NCI-H1417 treated with DMSO at 0.1 percent for 48 hours (cell line): Measurements from ENCODE around the gene LAMB4.

Source experiments
- DNase-seq: peaks from one replicate; lab custom pipeline; 2025; lab: John Stamatoyannopoulos, UW

Gene LAMB4, protein sequence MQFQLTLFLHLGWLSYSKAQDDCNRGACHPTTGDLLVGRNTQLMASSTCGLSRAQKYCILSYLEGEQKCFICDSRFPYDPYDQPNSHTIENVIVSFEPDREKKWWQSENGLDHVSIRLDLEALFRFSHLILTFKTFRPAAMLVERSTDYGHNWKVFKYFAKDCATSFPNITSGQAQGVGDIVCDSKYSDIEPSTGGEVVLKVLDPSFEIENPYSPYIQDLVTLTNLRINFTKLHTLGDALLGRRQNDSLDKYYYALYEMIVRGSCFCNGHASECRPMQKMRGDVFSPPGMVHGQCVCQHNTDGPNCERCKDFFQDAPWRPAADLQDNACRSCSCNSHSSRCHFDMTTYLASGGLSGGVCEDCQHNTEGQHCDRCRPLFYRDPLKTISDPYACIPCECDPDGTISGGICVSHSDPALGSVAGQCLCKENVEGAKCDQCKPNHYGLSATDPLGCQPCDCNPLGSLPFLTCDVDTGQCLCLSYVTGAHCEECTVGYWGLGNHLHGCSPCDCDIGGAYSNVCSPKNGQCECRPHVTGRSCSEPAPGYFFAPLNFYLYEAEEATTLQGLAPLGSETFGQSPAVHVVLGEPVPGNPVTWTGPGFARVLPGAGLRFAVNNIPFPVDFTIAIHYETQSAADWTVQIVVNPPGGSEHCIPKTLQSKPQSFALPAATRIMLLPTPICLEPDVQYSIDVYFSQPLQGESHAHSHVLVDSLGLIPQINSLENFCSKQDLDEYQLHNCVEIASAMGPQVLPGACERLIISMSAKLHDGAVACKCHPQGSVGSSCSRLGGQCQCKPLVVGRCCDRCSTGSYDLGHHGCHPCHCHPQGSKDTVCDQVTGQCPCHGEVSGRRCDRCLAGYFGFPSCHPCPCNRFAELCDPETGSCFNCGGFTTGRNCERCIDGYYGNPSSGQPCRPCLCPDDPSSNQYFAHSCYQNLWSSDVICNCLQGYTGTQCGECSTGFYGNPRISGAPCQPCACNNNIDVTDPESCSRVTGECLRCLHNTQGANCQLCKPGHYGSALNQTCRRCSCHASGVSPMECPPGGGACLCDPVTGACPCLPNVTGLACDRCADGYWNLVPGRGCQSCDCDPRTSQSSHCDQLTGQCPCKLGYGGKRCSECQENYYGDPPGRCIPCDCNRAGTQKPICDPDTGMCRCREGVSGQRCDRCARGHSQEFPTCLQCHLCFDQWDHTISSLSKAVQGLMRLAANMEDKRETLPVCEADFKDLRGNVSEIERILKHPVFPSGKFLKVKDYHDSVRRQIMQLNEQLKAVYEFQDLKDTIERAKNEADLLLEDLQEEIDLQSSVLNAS (N-terminal part only)

DNA sequence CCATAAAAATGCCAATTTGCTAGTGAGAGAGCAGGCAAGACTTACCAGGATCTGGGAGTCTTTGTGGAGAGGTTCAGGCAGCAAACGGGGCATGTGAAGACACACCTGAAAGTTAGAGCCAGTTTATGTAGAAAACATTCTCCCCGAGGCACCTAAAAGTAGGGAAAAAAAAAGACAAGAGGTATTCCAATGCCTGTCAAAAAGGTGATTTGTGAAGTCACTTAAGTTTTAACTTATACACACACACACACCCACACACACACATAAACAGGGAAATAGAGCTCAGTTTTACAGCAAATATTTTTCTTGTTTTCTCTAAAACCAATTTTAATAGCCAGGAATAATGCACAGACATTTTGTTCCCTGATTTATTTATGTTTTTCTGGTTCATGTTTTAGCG lies at the start of gene LAMB4:
LAMB4 (minus strand) TSS at position 101 of the 400 bp plus-strand sequence. CDS start 7,197 bp downstream, outside the sequence.
- DNase-seq: no peak

DNA sequence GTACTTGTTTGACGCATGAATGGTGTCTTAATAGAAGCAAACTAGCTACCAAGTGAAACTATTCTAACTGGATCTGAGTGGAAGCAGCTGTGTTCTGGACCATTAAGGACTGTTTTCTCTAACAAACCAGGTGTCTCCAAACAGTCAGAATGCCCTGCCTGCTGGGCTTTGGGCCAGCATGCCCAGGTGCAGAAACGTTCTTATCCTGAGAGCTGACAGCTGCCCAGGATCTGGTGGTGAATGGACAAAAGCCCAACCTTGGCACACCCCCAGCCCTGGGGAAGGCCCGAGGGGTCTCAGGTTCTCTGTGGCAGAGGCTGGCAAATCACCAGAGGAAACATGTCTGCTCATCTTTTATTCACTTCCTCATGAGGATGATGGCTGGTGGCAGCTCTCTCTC lies 48.2 kb upstream of the LAMB4 start:
- DNase-seq: peak; percentile 32

- no peak for DNase-seq
Observed at GRCh38 chr7:108171164-108171563, 41.0 kb upstream of the LAMB4 start.

DNA sequence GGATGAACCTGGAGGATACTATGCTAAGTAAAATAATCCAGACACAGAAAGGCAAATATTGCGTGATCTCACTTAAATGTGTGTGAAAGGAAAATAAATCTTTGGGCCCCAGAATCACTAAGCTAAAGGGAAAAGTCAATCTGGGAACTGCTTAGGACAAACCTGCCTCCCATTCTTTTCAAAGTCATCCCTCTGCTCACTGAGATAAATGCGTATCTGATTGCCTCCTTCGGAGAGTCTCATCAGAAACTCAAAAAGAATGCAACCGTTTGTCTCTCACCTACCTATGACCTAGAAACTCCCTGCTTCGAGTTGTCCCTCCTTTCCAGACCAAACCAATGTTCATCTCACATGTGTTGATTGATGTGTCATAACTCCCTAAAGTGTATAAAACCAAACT lies 40.1 kb upstream of the LAMB4 start:
- no peak for DNase-seq

DNA sequence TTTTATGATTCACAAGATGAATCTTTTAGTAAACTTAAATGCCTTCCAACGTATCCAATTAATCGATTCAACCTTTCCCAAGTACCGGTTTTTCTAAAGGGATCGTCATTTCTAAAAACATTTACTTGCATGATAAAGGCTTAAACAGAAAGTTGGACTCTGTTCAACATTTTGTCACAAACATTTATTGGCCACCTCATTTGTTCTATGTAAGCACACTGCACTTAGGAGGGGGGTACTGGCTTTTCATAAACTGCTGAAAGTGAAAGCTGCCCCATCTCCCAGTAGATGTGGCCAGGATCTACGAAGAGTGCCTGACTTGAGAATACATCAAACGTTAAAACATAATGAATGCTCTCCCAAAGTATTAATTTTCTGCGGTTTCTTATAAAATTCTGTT lies 37.3 kb upstream of the LAMB4 start:
- no peak for DNase-seq

- DNase-seq: no peak
Observed at GRCh38 chr7:108166687-108167086, 36.5 kb upstream of the LAMB4 start.

- DNase-seq: no peak
Observed at GRCh38 chr7:108165723-108166122, 35.6 kb upstream of the LAMB4 start.

- DNase-seq: no peak
Observed at GRCh38 chr7:108164946-108165345, 34.8 kb upstream of the LAMB4 start.

DNA sequence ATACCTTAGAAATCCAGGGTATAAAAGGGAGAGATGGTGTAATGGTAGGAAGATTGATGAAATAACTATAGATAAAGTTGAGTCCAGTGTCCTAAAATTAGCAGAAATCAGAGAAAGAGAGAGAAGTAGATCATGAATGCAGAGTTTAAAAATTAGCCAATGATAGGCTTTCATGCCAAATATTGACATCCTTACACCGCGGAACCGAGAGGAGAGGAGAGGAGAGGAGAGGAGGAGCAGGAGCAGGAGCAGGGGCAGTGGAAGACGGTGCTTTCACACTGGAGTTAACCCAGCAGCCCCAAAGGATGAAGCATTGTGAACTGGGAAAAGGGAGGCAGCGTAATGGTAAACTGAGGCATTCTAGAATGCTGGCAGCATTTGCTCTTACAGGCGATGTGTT lies 34.2 kb upstream of the LAMB4 start:
- no peak for DNase-seq

DNA sequence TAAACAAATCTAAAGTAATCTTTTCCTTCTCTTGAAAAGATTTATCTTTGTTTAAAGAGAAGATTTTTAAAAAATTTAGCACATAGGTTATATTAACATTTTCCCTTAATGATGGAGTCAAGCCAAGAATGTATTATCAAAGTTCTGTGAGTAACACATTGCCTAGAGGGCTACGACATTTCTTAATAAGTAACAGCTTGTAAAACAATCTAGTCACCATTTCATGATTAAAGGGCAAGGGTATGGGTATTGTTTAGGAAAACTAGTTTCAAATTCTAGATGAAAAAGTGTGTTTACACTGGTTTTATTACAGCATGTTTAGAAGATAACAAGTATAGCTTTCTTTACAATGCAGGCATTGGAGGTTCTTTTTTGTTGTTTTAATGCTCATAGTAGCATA lies 28.6 kb upstream of the LAMB4 start:
- DNase-seq: no peak

DNA sequence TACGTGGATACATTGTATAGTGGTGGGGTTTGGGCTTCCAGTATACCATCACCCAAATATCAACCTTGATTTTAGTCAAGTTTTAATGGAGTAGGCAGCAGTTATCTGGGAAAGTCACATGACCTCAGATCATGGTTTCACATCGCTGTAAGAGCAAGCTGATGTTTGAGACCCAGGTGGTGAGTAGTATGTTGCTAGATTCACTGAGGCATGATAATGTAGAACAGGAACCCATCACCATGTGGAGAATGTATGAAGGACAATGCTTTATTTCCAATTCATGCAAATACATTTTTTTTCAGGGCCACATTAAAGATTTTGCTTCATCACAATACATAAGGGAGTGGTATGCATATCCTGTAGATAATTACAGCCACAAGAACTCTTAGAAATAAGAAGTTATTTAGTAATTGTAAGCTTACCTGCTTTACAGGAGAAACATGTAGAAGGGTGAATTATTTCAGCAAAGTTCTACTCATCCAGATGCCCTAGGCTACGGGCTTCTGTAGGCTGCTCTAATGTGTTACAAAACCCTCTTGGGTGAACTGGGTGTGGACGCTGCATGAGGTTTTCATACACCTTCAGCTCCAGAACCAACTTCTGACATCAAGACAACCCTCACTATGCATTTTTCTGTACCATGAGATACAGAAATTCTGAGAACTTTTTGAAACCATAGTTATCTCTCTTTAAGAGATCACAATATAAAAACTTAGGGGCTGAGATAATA lies 27.6 kb upstream of the LAMB4 start:
- DNase-seq: no peak

DNA sequence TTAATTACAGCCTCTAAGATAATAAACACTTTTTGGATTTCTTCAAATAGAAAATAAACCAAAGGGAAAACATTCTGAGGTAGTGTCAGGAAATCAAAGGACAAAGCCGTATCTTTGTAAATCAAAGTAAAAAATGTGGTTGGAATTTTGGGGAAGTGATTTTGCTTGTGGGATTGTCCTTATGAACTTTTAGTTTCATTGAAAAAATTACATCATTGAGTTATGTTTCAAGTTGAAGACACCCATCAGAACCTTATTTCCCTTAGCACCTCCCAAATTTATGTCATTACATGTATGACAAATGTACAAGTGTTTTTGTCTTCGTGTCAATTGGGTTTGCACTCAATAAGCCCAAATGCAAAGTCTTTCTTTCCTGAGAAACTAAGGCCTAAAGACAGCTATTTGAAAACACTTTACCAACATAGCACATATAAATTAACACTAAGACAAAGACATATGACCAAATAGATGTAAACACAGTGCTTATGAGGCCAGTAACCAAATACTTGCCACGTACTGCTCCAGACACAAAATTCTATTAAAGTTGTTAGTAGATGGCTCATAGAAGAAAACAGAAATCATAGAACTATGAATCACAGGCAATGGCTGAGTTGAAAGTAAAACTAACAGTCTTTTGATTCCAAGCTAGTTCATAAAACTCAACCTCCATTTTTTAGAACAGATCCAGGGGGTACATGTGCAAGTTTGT lies 26.9 kb upstream of the LAMB4 start:
- DNase-seq: no peak

GRCh38 chr7:108152198-108152597 lies 22.0 kb upstream of the LAMB4 start:
- no peak for DNase-seq

DNA sequence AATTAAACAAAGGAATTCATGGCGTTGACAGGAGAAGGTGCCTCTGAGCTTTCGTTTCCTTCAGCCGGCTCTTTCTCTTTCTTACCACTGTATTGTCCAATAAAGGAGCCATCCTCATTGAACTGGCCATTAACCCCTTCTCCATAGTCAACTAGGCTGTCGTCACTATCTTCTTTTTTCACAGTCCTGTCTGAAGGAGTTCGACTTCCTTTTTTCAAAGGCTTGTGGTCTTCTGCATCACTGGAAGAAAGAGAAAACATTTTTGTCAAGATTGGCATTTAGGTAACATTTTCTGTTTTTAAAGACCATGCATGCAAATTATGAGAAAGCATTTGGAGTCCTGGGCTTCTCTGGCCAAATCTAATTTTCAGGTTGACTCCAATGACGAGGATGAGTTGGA lies 19.7 kb upstream of the LAMB4 start:
- DNase-seq: no peak

DNA sequence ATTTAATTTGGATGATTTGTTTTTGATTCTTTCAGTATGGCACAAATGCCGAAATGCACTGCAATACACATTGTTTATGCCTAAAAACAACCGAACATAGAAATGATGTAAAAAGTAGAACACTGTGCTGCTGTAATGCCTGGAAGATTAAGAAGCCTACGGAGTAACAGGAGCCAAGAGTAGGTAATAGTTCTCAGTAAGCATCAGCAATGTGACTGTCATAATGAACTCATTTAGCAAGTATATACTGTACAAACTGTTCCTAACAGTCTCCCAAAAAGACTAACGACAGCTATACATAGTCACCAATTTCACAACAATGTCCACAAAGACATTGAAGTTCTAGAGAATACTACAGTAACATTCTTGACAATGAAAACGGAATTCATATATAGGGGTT lies 19.0 kb upstream of the LAMB4 start:
- no peak for DNase-seq

DNA sequence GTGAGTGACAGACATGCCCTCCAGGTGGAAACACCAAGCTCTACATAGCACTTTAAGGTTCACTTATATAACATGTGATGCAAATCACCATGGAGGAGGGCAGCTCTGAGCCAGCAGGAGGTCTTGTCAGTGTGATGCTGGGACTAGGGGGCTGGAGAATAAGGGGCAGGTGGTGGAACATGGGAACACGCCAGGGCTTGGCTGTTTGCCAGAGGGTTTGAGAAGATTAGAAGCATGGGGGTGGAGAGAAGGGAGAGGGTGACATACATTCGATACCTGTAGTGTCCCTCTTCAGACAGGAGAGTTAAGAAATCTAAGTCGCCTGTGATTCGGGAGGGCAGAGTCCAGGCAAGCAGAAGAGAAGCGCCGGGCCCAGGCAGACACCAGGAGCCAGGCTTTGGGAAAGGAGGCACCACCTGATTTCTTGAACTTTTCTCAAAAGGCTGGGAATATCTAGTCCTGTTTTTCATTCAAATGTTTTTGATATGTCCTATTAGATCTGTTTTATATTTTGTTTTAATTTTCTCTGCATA lies 16.9 kb upstream of the LAMB4 start:
- peak; percentile 75 for DNase-seq

GRCh38 chr7:108146070-108146842 lies 16.1 kb upstream of the LAMB4 start:
- DNase-seq: no peak

GRCh38 chr7:108145401-108145800 lies 15.2 kb upstream of the LAMB4 start:
- no peak for DNase-seq

GRCh38 chr7:108144931-108145330 lies 14.8 kb upstream of the LAMB4 start:
- DNase-seq: no peak
